Measurements from ENCODE around the gene ZC3HAV1.
"Not testable (repeated sequence)": the region's sequence is repeated elsewhere in the genome, so short reads cannot be mapped to it uniquely, and the experiment has no call there.

Gene ZC3HAV1

DNA sequence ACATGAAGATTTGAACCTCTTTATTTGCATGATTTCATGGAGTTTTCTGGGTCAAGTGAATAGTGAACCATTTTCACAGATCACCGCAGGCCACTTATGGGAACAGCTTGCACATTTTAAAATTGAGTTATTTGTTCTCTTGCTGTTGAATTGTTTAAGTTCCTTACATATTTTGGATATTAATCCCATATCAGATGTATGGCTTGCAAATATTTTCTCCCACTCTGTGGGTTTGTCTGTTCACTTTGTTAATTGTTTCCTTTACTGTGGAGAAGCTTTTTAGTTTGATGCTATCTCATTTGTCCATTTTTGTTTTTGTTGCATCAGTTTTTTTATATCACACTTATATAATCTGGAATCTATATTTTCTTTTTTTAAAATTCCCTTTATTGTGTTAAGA, 59.6 kb downstream of the ZC3HAV1 start:
- no peak for DNase-seq (ENCODE audit: low spot score)

DNA sequence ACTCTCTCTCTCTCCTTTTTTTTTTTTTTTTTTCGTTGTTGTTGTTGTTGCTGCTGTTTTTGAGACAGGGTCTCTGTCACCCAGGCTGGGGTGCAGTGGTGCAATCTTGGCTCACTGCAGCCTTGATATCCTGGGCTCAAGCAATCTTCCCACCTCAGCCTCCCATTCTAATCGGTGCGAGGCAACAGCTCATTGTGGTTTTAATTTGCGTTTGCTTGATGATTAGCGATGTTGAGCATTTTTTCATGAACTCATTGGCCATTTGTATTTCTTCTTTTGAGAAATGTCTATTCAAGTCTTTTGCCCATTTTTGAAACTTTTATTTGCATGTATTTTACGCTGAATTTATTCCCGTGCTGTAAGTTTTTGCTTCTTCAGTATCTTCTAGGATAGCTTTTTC, 60.4 kb downstream of the ZC3HAV1 start:
- DNase-seq (ENCODE audit: low spot score): no peak

DNA sequence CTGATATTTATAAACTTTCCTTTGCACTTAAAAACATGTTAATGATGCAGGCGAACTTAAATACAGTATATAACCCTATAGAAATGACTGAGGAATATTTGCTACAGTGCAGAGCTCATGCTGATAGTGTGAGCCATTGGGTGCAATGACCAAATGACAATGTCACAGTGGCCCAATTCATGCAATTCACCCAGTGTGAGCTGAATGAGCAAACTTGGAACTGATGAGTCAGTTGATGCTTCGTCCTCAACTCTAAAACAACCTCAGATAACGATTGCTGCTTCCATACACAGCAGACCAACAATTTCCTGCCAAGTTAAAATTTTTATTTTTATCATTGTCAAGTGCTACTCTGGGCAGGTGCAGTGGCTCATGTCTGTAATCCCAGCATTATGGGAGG, 61.5 kb downstream of the ZC3HAV1 start:
- no peak for DNase-seq (ENCODE audit: low spot score)

DNA sequence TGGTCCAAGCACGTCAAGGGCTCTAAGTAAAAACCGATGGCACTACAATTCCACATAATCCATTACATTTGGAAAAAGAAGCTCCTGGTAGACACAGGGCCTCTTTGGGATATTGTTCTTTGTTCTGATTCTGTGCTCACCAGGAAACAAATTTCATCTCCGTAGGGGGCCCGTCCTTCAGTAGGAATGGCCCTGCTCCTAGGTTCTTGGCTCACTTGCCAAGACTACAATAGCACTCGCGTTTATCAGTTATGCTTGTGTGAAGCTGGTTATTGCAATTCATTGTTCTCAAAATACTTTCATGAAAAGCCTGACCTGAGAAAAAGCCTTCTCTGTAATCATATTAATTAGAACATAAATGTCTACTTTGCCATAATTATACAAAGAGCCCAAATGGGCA, 63.4 kb downstream of the ZC3HAV1 start:
- no peak for DNase-seq (ENCODE audit: low spot score)

DNA sequence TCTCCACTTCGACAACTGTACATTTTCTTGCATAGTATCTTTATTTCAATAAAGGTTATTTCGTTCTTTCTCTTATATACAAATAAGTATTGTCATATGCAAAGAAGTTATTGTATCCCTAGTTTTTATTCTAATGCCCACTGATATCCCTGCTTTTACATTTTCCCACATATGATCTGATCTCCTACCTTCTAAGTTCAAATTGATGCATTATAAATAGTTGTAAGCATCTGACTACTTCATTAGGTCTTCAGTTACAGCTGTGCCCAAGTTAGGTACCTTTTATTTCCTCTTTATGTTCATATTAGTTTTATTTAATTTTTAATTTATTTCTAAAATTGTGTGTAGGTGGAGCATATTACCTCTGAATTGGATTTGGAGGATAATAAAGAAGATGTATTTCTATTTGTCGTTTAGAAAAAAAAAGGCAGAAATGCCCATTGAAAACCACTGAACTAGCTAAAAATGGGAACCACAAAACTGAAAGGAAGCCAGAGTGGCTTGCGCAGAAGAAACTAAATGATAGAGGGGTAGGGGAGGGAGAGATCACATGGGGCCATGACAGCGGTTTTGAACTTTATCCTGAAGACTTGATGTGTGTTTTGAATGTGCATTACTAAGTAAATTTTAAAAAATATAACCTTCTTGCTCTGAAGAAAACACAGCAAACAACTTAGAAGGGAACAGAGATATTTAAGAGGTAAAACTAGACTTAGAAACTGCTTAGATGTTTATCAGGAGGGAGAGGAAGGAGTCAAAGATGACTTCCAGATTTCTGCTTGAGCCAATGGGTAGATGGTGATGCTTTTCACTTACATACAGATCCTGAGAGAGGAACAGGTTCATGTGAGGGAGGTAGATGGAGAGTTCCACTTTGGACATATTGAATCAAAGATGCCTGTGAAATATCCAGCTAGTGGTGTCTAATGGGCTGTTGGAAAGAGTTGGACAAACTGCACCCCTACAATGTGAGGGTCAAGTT, 64.4 kb downstream of the ZC3HAV1 start:
- no peak for DNase-seq (ENCODE audit: low spot score)

DNA sequence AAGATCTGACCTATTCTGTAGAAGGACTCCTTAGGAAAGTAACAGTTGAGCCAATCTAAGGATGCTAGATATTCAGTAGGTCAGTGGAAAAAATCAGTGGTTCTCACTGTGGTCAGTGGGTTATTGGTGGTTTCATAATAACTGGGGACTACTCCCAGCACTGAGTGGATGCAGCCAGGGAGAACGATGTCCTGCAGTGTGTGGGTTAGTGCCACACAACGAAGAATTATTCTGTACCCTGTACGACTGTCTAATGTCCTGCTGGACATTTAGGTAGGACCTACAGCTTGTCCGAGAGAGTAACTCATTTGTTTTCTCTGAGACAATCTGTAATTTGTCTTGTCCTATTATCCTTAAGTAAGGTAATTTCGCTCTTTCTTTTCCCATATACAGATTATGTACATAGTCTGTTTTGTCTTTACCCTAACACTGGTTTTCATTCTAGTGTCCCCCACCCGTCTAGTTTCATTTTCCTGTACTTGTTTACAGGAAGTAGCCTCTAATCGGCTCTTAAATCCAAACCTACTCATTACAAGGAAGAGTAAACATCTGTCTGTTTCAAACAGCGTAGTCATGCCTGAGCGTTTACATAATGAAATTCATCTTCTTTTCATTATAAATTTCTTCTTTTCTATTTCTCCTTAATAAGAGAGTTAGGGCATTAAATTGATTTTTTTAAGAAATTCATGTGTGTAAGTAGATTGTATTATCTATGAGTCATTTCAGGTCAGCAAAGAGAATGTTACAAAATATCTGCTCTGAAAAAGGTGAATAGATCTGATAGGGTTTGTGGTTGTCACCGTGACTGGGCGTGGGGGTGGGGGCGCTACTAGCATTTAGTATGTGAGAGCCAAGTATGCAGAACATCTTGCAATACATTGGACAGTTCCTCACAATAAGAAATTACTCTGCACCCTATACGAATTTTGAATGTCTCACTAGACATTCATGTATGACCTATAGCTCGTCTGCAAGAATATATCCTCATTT, 65.4 kb downstream of the ZC3HAV1 start:
- DNase-seq (ENCODE audit: low spot score): no peak

DNA sequence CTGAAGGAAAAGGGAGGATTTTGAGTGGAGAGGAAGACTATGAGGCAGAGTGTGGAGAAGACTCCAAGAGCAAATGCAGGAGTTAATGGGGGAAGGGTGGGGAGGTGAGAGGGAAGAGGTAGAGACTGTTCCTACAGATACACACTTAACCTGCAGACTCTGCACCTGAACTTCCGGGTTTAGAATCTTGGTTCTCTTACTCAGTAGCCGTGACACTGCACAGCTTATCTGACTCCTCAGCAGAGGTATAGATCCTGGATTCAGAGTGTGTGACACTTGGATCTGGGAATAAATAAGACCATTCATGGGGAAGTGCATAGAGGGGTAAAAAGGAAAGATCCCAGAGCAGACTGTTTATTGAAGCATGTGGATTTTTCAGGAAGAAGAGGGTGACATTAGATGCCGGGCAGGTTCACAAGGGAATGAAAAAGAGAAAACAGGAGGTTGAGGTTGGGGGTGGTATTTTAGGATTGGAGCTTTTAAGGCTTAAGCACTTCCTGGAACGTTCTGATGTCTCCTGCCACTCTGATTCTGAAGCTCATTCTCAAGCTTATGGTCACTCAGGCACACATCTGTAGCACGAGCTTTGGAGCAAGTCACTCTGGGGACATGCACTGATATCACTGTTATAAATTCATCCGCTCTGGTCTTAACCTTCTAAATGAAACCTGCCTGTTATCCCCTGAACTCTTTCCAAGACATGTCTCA, 68.0 kb downstream of the ZC3HAV1 start:
- no peak for DNase-seq (ENCODE audit: low spot score)

DNA sequence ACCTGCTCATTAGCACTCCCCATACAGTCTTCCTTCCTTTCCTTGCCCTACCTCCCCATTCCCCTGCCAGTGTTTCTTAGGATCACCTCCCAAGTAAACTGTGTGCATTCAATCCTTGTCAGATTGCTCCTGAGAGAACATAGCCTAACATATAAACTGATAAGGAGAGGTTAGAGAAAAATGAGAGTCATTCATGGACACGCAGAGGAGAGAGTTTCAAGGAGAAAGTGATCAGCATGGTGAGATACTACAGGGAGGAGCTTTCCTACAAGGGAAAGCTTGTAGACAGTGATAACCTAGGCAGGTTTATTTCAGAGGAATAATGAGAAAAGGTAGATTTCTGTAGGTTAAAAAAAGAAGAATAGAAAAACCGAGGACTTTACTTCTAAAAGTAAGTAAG, 70.8 kb downstream of the ZC3HAV1 start:
- DNase-seq (ENCODE audit: low spot score): no peak

DNA sequence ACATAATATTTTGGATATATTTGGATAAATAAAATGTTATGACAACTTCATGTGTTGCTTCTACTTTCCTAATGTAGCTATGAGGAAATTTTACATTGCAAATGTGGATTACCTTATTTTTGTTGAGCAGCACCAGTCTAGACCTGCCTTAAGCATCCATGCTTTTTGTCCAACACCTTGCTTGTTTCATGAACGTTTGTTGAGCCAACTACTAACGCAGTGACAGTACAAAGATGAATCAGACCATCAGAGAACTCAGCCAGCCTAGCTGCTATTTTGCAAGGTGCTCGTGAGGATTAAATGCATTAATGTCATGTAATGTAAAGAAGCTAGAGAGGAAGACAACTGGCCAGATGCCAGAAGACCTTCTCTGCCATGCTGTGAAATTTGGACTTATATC, 72.6 kb downstream of the ZC3HAV1 start:
- DNase-seq (ENCODE audit: low spot score): no peak

DNA sequence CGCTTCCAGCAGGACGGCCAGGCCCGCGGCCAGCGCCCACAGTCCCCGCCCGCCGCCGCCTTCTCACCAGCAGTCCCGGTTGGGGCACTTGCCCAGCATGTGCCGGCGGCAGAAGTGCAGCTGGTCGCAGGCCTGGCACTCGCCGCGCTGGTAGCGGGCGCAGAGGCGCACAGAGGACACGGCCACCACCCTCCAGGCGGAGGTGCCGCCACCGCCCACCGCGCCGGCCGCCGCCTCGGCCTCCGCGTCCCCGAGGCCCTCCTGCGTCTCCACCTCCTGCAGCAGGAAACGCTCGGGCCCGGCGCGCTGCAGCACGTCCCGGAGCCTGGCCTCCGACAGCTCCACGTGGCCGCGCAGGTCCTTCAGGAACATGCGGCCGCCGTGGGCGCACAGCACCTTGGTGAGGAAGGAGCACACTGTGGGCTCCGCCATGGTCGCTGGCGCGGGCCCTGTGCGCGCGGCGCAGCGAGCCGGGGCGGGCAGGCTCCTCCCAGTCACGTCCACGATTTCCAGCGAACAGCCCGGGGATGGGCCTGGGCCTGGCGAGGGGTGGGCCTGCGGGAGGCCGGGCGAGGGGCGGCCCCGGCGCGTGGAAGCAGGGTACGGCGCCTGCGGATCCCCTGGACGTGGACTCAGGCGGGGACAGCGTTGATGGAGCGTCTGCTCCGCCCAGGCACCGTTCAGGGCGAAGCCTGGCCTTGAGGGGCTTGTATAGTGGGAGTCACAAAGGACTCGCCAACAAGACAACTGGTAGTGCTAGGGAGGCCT, 73.8 kb downstream of the ZC3HAV1 start, which contains the start of gene ZC3HAV1L:
ZC3HAV1L (minus strand) TSS at position 457 of the 768 bp plus-strand sequence; CDS start at position 432, 25 bp downstream.
- no peak for DNase-seq (ENCODE audit: low spot score)

DNA sequence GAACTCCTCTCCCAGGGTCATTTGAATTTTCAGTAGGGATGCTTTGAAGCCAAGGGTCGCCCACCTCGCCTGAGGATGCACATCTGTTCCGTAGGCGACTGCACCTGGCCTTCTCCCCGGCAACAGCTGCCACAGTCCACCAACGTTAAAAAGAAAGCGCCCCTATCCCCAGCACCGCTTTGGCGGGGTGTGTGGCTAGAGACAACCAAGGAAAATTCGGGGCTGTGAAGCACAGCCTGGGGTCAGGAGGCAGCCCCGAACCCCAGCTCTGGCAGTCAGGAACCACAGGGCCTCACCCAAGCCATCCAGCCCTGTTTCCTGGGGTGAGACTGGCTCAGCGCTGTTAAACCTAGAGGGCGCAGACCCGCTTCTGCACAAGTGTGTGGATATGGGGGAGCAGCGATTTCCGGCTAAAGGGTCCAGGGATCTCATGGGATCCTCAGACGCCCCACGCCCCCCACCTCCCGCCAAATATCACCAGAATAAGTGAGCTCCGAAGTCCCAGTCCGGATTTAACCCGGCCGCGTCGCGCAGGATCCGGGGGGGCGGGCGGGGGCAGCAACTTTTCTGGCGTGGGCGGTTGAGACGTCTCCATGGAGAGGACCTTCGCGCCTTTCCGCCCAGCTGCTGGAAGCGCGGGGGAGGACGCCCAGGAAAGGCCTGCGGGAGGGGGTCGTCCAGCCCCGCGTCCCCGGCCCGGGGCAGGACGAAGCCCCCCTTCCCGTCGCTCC, 74.5 kb downstream of the ZC3HAV1 start:
- DNase-seq (ENCODE audit: low spot score): no peak

DNA sequence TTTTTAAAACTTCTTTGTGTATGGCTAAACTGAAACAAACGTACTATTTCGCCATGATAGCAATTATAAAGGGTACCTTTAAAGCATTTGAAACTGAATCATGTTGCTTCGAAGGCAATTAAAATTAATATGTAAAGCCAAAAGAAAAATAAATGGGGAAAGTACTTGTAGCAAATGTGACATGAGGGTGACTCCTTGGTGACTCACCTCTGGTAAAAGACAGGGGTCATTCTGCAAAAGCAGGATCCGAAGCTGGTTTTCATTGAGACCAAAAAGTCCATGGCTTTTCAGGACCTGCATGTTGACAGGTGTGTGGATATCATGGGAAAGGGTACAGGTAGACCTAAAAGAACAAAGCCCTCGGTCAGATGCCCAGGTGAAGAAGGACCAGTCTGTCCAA, 75.2 kb downstream of the ZC3HAV1 start:
- DNase-seq (ENCODE audit: low spot score): no peak

DNA sequence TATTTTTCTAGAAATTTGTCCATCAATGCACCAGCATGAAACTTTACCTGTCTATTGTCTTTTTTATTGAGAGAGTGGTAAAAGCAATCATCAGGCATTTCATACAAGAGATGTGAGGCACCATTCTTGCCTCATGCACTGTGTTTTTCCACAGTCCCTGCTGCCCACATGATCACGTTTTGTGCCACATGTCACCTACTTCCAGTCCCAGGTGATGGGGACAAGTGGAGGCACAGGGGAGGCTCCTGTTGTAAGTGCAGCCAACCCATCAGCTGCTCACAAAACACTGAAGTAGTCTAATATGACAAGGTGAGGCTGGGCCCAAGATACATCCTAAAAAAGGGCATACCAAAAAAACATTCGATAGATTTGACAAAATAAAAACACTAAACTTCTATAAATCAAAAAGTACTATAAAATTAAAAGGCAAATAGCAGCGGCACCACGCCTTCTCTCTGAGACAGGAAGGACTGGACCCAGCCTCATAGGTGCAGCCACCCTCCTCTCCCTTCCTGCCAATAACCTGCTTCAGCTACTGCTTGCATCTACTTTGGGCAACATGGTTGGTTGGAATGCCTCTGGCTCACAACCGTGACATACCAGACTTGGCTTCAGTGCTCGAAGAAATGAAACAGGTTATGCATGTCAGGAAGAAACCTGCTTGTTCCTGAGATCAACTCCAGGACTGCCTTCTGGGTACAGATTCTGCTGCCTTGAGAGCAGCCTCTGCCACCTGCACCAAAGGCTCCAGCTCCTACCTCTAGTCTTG, 76.0 kb downstream of the ZC3HAV1 start:
- DNase-seq (ENCODE audit: low spot score): no peak

DNA sequence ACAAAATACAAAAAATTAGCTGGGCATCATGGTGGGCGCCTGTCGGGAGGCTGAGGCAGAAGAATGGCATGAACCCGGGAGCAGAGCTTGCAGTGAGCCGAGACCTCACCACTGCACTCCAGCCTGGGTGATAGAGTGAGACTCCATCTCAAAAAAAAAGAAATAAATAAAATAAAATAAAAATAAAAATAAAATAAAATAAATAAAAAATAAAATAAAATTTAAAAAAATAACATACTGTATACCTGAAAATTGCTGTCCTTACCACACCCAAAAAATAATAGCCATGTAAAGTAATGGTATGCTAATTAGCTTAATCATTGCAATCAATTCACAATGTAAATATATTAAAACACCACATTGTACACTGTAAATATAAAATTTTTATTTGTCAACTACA, 77.0 kb downstream of the ZC3HAV1 start:
- no peak for DNase-seq (ENCODE audit: low spot score)

DNA sequence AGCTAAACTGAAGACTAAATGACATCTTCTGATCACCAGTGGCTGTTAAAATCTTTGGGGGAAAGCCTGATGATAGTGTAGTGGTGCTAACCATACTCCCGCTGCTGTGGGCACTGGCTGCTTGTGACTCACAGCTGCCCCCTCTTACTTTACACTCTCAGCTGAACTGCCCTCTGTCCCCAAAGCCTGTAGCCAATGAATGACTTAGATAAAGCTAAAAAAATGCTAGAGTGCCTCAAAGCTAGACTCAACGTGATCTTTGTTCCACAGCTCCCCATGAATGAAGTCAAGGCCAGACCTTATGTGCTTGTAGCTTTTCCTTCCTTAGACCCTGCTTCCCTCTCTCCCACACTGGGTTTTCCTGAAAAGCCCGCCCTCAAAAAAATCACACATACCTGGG, 80.2 kb downstream of the ZC3HAV1 start:
- DNase-seq (ENCODE audit: low spot score): no peak

DNA sequence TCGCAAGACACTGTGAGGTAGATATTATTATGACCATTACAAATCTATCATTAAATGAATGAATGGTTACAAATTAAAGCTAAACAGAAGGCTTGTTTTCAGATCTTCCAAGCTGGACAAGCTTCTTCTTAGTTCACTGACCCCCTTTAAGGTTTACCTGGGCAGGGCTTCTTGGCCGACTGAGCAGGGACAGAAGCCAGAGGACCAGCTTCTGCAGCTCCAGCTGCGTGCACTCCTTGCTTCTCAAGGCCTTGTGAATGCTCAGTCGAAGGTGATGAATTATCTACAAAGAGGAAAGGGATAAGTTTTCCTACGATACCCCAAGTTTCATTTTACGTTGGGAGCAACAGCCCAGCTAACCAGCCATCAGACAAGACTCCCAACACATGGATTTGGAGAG, 83.0 kb downstream of the ZC3HAV1 start:
- no peak for DNase-seq (ENCODE audit: low spot score)

DNA sequence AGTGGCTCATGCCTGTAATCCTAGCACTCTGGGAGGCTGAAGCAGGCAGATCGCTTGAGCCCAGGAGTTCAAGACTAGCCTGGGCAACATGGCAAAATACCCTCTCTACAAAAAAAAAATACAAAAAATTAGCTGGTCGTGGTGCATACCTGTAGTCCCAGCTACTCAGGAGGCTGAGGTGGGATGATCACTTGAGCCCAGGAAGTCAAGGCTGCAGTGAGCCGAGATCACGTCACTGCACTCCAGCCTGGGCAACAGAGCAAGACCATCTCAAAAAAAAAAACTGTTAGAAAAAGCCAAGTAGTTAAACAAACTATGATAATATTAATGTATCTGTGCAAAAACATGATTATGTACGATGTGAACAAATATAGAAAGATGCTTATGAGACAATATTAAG, 83.7 kb downstream of the ZC3HAV1 start:
- DNase-seq (ENCODE audit: low spot score): not testable (repeated sequence)

DNA sequence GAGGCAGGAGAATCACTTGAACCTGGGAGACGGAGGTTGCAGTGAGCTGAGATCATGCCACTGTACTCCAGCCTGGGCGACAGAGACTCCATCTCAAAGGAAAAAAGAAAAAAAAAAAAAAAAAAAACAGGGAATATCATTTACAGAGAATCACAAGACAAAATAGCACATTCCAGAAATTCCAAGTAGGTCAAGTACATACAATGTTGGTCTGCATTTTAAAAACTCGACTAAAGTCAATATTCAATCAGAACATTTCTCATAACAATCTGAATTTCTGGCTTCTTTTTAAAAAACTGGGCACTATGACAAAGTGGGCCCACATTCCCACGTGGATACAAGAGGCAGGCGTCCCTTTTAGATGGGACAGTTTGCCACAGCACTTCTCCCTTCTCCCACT, 86.4 kb downstream of the ZC3HAV1 start:
- DNase-seq (ENCODE audit: low spot score): no peak

DNA sequence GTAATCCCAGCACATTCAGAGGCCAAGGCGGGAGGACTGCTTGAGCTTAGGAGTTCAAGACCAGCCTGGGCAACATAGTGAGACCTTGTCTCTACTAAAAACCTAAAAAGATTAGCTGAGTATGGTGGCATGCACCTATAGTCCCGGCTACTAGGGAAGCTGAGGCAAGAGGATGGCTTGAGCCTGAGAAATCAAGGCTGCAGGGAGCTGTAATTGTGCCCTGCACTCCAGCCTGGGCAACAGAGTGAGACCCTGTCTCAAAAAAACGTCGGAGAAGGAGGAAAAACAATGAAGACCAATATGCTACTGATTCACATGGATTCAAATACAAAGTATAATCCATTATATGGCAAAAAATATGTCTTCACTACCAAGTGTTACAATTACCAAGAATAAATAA, 87.2 kb downstream of the ZC3HAV1 start:
- DNase-seq (ENCODE audit: low spot score): no peak

DNA sequence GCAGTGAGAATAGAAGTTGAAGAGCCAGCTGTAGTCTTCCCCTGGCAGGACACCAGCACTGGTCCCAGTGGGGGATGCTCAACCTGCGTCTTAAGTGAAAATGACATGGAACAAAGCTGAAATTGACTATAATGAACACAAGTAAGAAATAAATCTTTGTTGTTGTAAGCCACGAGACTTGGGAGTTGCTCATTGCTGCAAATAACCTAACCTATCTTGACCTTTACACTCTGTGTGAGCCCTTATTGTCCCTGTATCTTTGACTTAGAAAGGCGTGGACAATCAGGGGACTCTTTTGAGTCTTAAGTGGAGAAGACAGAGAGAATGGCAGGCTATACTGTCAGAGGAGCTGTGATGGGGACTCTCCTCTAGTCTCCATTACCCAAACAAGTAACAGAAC, 90.6 kb downstream of the ZC3HAV1 start:
- no peak for DNase-seq (ENCODE audit: low spot score)

All from NAMALWA (cell line).